Trophoblast cell (in vitro differentiated cells and primary cell): Measurements from ENCODE around the gene GAK.

Source experiments
- DNase-seq, 2 donors: peaks; one replicate each; pipeline ENCODE4 v3.0.0-alpha.2; 2016
- H2AFZ ChIP-seq: 2 replicates; pipeline ENCODE4 v1.6.1; 2013; ENCODE audit warnings: low read length, moderate library complexity, mild to moderate bottlenecking; ENCODE audit not compliant: insufficient read depth, poor library complexity
- H2AK5ac ChIP-seq: 2 replicates; pipeline ENCODE4 v1.6.1; 2013; ENCODE audit warnings: mild to moderate bottlenecking, low read length
- H2BK120ac ChIP-seq: 2 replicates; pipeline ENCODE4 v1.6.1; 2013; ENCODE audit warnings: low read length, mild to moderate bottlenecking, moderate library complexity; ENCODE audit not compliant: insufficient read depth, poor library complexity
- H2BK12ac ChIP-seq: 2 replicates; pipeline ENCODE4 v1.6.1; 2013; ENCODE audit warnings: mild to moderate bottlenecking, low read length, moderate library complexity
- H2BK5ac ChIP-seq: 2 replicates; pipeline ENCODE4 v1.6.1; 2013; ENCODE audit warnings: low read length, low read depth, moderate library complexity, mild to moderate bottlenecking; ENCODE audit not compliant: poor library complexity
- H3K14ac ChIP-seq: 2 replicates; pipeline ENCODE4 v1.6.1; 2013; ENCODE audit warnings: mild to moderate bottlenecking, low read length
- H3K18ac ChIP-seq: 2 replicates; pipeline ENCODE4 v1.6.1; 2013; ENCODE audit warnings: mild to moderate bottlenecking, low read length
- H3K23ac ChIP-seq: 2 replicates; pipeline ENCODE4 v1.6.1; 2013; ENCODE audit warnings: low read length
- H3K27ac ChIP-seq: 2 replicates; pipeline ENCODE4 v1.5.1; 2013; ENCODE audit warnings: low read depth, mild to moderate bottlenecking, inconsistent platforms, low read length, moderate library complexity
- H3K27me3 ChIP-seq: 2 replicates; pipeline ENCODE4 v1.6.1; 2013; ENCODE audit warnings: inconsistent platforms, mild to moderate bottlenecking, low read length, moderate library complexity; ENCODE audit not compliant: insufficient read depth
- H3K36me3 ChIP-seq, 2 experiments: 1 replicate in 1 of 2; 2 replicates in 1 of 2; pipeline ENCODE4 v1.6.1; 2013; ENCODE audit warnings: low read length in 2 of 2, mild to moderate bottlenecking in 2 of 2, moderate library complexity in 1 of 2; ENCODE audit not compliant: insufficient read depth in 2 of 2, control insufficient read depth in 1 of 2
- H3K4ac ChIP-seq: 2 replicates; pipeline ENCODE4 v1.6.1; 2013; ENCODE audit warnings: low read depth, mild to moderate bottlenecking, low read length, moderate library complexity
- H3K4me1 ChIP-seq, 2 experiments: 1 replicate in 1 of 2; 2 replicates in 1 of 2; pipeline ENCODE4 v1.6.1; 2013; ENCODE audit warnings: low read length in 2 of 2, mild to moderate bottlenecking in 2 of 2, moderate library complexity in 1 of 2; ENCODE audit not compliant: insufficient read depth in 2 of 2, control insufficient read depth in 1 of 2
- H3K4me2 ChIP-seq: 2 replicates; pipeline ENCODE4 v1.6.1; 2013; ENCODE audit warnings: inconsistent platforms, mild to moderate bottlenecking, low read length, moderate library complexity
- H3K4me3 ChIP-seq: 2 replicates; pipeline ENCODE4 v1.5.1; 2013; ENCODE audit warnings: mild to moderate bottlenecking, low read depth, low read length, inconsistent platforms
- H3K79me1 ChIP-seq: one replicate; pipeline ENCODE4 v1.6.1; 2013; ENCODE audit warnings: low read length
- H3K79me2 ChIP-seq: 2 replicates; pipeline ENCODE4 v1.6.1; 2013; ENCODE audit warnings: low read length, mild to moderate bottlenecking; ENCODE audit not compliant: control insufficient read depth, insufficient read depth, poor library complexity
- H3K9ac ChIP-seq: 2 replicates; pipeline ENCODE4 v1.6.1; 2013; ENCODE audit warnings: mild to moderate bottlenecking, low read length
- H3K9me3 ChIP-seq: 2 replicates; pipeline ENCODE4 v1.6.1; 2013; ENCODE audit warnings: low read depth, mild to moderate bottlenecking, control low read depth, inconsistent platforms, low read length; ENCODE audit not compliant: insufficient read depth
- H4K12ac ChIP-seq: 2 replicates; pipeline ENCODE4 v1.6.1; 2013; ENCODE audit warnings: low read depth, mild to moderate bottlenecking, low read length, moderate library complexity
- H4K8ac ChIP-seq: 2 replicates; pipeline ENCODE4 v1.6.1; 2013; ENCODE audit warnings: low read depth, mild to moderate bottlenecking, low read length, moderate library complexity
- H4K91ac ChIP-seq: one replicate; pipeline ENCODE4 v1.6.1; 2013; ENCODE audit warnings: low read depth, mild to moderate bottlenecking, low read length, moderate library complexity
- WGBS: extraction: QIAGEN DNeasy Blood & Tissue Kit; methylation state at CpG from one replicate; pipeline ENCODE4 v1.1.7; 2013; ENCODE audit warnings: missing lambda C conversion rate; ENCODE audit not compliant: insufficient read length, insufficient coverage; ENCODE audit errors: extremely low coverage; 5-methylcytosine and 5-hydroxymethylcytosine counted together

Gene GAK

GRCh38 chr4:865572-865971 is 66.5 kb downstream of the GAK start:
- no peak overlapping the region for H2AFZ ChIP-seq
- no peak overlapping the region for H3K4ac ChIP-seq
- no peak overlapping the region for H3K27ac ChIP-seq
- no peak overlapping the region for H2BK120ac ChIP-seq
- H3K4me3 ChIP-seq = no peak overlapping the region
- H3K79me2 ChIP-seq = no peaks in the 10 kb centered on the region
- H3K4me2 ChIP-seq = no peak overlapping the region
- H3K79me1 ChIP-seq = no peaks in the 10 kb centered on the region
- H3K36me3 ChIP-seq = peaks cover 84 to 89% of the 10 kb centered on the region in 2 experiments
- H3K9me3 ChIP-seq = peaks cover 11% of the 10 kb centered on the region
- H3K23ac ChIP-seq = no peak overlapping the region
- H2BK5ac ChIP-seq = no peak overlapping the region
- no peak overlapping the region for H4K8ac ChIP-seq
- no peak overlapping the region for H4K91ac ChIP-seq
- no peak overlapping the region for H2AK5ac ChIP-seq
- H3K9ac ChIP-seq = no peak overlapping the region
- no peak overlapping the region for H4K12ac ChIP-seq
- H2BK12ac ChIP-seq = no peak overlapping the region
- H3K27me3 ChIP-seq = no peaks in the 10 kb centered on the region
- H3K14ac ChIP-seq = no peak overlapping the region
- no peaks in the 10 kb centered on the region for H3K4me1 ChIP-seq
- WGBS = no CpG with 5 or more reads among the region's 18 CpGs
- no peak overlapping the region for H3K18ac ChIP-seq
- no peak for DNase-seq

GRCh38 chr4:865121-865465 is 67.0 kb downstream of the GAK start:
- Histone ChIP-seq H3K9ac (no peak overlapping the region), H2AFZ (no peak overlapping the region), H3K14ac (no peak overlapping the region), H2BK12ac (no peak overlapping the region), H3K36me3 (peaks cover 81 to 86% of the 10 kb centered on the region in 2 experiments), H2BK5ac (no peak overlapping the region), H2AK5ac (no peak overlapping the region), H3K27ac (no peak overlapping the region), H3K4me1 (no peaks in the 10 kb centered on the region), H3K4me2 (no peak overlapping the region), H3K4ac (no peak overlapping the region), H4K91ac (no peak overlapping the region), H4K8ac (no peak overlapping the region), H3K79me1 (no peaks in the 10 kb centered on the region), H3K79me2 (no peaks in the 10 kb centered on the region), H3K18ac (no peak overlapping the region), H3K23ac (no peak overlapping the region), H2BK120ac (no peak overlapping the region), H3K9me3 (peaks cover 8% of the 10 kb centered on the region), H4K12ac (no peak overlapping the region), H3K4me3 (no peak overlapping the region), H3K27me3 (no peaks in the 10 kb centered on the region)
- WGBS = no CpG with 5 or more reads among the region's 11 CpGs
- no peak for DNase-seq

DNA sequence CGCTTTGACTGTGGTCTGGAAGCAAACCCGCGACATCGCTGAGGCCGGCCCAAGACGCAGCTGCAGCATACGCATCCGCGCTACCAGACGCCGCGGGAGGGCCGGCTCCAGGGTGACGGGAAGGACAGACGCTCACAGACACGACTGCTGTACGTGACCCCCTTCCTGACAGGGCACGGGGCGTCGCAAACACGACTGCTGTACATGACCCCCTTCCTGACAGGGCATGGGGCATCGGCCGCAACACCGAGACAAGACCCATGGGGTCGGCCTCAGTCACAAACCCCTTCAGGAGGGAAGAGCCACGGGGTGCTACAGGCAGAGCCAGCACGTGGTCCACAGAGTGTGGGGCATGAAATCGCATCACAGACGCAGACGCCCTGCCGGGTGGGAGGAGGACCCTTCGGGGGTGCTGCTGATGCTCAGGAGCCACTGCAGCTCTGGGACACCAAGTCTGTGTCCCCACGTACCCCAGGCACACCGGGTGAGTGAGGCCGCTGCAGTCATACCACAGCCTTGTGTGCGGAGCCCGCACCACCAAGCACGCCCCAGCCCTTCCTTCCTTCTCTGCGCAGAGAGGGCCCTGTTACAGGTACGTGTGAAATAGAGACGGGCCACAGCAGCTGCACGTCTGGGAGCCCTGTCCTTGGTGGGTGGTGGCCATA is 67.5 kb downstream of the GAK start:
- H3K9ac ChIP-seq = no peak overlapping the region
- WGBS = no CpG with 5 or more reads among the region's 42 CpGs

DNA sequence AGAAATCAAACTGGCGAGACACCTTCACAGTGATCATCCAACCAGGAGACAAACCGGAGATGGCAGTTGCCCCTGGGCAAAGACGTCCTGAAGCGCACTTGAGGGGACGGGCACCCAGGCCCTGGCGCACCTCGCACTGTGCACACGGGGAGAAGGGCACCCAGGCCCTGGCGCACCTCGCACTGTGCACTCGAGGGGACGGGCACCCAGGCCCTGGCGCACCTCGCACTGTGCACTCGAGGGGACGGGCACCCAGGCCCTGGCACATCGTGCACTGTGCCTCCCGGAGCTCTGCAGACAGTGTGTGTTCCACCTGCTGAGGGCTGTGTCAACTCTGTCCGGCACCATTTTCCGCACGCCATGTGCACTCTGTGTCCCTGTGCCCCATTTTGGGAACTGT is 71.6 kb downstream of the GAK start:
- H4K91ac ChIP-seq = no peak overlapping the region
- no peaks in the 10 kb centered on the region for H3K79me1 ChIP-seq
- peaks cover 7% of the 10 kb centered on the region for H3K9me3 ChIP-seq
- no peak overlapping the region for H2BK5ac ChIP-seq
- no peak for DNase-seq
- H2BK120ac ChIP-seq = no peak overlapping the region
- no peak overlapping the region for H4K12ac ChIP-seq
- no peak overlapping the region for H3K14ac ChIP-seq
- H3K79me2 ChIP-seq = no peaks in the 10 kb centered on the region
- H3K4me3 ChIP-seq = no peak overlapping the region
- H3K4ac ChIP-seq = no peak overlapping the region
- no CpG with 5 or more reads among the region's 21 CpGs for WGBS
- no peak overlapping the region for H2AK5ac ChIP-seq
- H3K23ac ChIP-seq = no peak overlapping the region
- H4K8ac ChIP-seq = no peak overlapping the region
- H3K4me2 ChIP-seq = no peak overlapping the region
- no peak overlapping the region for H3K18ac ChIP-seq
- no peaks in the 10 kb centered on the region for H3K4me1 ChIP-seq
- H3K36me3 ChIP-seq = peaks cover 73 to 75% of the 10 kb centered on the region in 2 experiments
- H3K27ac ChIP-seq = no peak overlapping the region
- no peak overlapping the region for H2BK12ac ChIP-seq
- H3K27me3 ChIP-seq = no peaks in the 10 kb centered on the region
- no peak overlapping the region for H2AFZ ChIP-seq
- H3K9ac ChIP-seq = no peak overlapping the region

More for the DNA sequence above, 67.5 kb downstream of the GAK start:
- no peak overlapping the region for H4K12ac ChIP-seq
- no peak overlapping the region for H3K4ac ChIP-seq
- no peak overlapping the region for H3K23ac ChIP-seq
- H3K18ac ChIP-seq = no peak overlapping the region
- no peak overlapping the region for H2AFZ ChIP-seq
- H3K4me1 ChIP-seq = no peaks in the 10 kb centered on the region
- H3K27me3 ChIP-seq = no peaks in the 10 kb centered on the region
- H3K4me3 ChIP-seq = no peak overlapping the region
- H3K27ac ChIP-seq = no peak overlapping the region
- no peaks in the 10 kb centered on the region for H3K79me1 ChIP-seq
- H4K8ac ChIP-seq = no peak overlapping the region
- H4K91ac ChIP-seq = no peak overlapping the region
- H2BK120ac ChIP-seq = no peak overlapping the region
- no peak overlapping the region for H2BK5ac ChIP-seq
- peaks cover 80 to 83% of the 10 kb centered on the region in 2 experiments for H3K36me3 ChIP-seq
- no peak overlapping the region for H3K4me2 ChIP-seq
- no peak for DNase-seq
- H3K9me3 ChIP-seq = peaks cover 3% of the 10 kb centered on the region
- no peaks in the 10 kb centered on the region for H3K79me2 ChIP-seq
- H2BK12ac ChIP-seq = no peak overlapping the region
- H3K14ac ChIP-seq = no peak overlapping the region
- H2AK5ac ChIP-seq = no peak overlapping the region
